Progenitor cell of endocrine pancreas (in vitro differentiated cells): ENCODE results near the gene DTNA. TPM values are rescaled to one million over a fixed set of nuclear protein-coding genes. Genes with fewer than 3 reads are reported as not detected.
A peak's percentile ranks its signal among the peaks of the same experiment; 100 is the strongest.
"Not testable (repeated sequence)": the region's sequence is repeated elsewhere in the genome, so short reads cannot be mapped to it uniquely, and the experiment has no call there.

Experiments used
- DNase-seq: peaks from one replicate; pipeline ENCODE4 v3.0.0; 2021; ENCODE audit warnings: low spot score; ENCODE audit not compliant: unreplicated experiment
- H3K27ac Mint-ChIP-seq: 2 replicates; pipeline ENCODE4 v1.8.0; 2021; ENCODE audit warnings: mild to moderate bottlenecking, moderate library complexity, mixed read lengths
- H3K27me3 Mint-ChIP-seq: 2 replicates; pipeline ENCODE4 v1.8.0; 2021; ENCODE audit warnings: mixed read lengths
- H3K36me3 Mint-ChIP-seq: 2 replicates; pipeline ENCODE4 v1.8.0; 2022; ENCODE audit warnings: mixed read lengths; ENCODE audit not compliant: insufficient read depth
- H3K4me1 Mint-ChIP-seq: 2 replicates; pipeline ENCODE4 v1.8.0; 2021; ENCODE audit warnings: low read depth, mixed read lengths
- H3K4me3 Mint-ChIP-seq: 2 replicates; pipeline ENCODE4 v1.8.0; 2021; ENCODE audit warnings: low read depth, mild to moderate bottlenecking, moderate library complexity, mixed read lengths
- H3K9me3 Mint-ChIP-seq: 2 replicates; pipeline ENCODE4 v1.8.0; 2021; ENCODE audit warnings: low read depth, mixed read lengths
- long read RNA-seq: library from polyadenylated mRNA; unstranded; transcript quantifications from one replicate; pipeline ENCODE4 v2.0.0, GENCODE V29; 2020
- total RNA-seq: library from RNA; stranded (reverse); gene quantifications from 2 replicates; pipeline ENCODE4 v1.2.1, GENCODE V29; 2021
- TF ChIP-seq, protein P1 (sequence below): fragments of 200-600 bp; sonication (generic); IDR thresholded peaks from one replicate; pipeline ENCODE4 v1.5.0; 2021; ENCODE audit warnings: antibody characterized with exemption, mild to moderate bottlenecking; ENCODE audit not compliant: unreplicated experiment

The DTNA gene
- 25.4 and 34.0 TPM in 2 replicates for total RNA-seq
- long read RNA-seq, partial matches to known transcripts: 12 of 31 reads
- long read RNA-seq, other reads (novel, unspliced or antisense): 18 of 31 reads

GRCh38 chr18:34709750-34710441 is at the start of gene DTNA:
Gene DTNA (plus strand): TSS chr18:34710298. CDS start chr18:34755977, 45,679 bp downstream.
- Mint-ChIP-seq H3K27ac (no peak within 1 kb of the TSS), H3K4me1 (peaks cover 10% of the 10 kb centered on the region), H3K4me3 (no peak within 1 kb of the TSS), H3K36me3 (no peaks in the 10 kb centered on the region), H3K27me3 (no peaks in the 10 kb centered on the region), H3K9me3 (no peaks in the 10 kb centered on the region)
- DNase-seq: no peak
- TF ChIP-seq, protein P1, sequence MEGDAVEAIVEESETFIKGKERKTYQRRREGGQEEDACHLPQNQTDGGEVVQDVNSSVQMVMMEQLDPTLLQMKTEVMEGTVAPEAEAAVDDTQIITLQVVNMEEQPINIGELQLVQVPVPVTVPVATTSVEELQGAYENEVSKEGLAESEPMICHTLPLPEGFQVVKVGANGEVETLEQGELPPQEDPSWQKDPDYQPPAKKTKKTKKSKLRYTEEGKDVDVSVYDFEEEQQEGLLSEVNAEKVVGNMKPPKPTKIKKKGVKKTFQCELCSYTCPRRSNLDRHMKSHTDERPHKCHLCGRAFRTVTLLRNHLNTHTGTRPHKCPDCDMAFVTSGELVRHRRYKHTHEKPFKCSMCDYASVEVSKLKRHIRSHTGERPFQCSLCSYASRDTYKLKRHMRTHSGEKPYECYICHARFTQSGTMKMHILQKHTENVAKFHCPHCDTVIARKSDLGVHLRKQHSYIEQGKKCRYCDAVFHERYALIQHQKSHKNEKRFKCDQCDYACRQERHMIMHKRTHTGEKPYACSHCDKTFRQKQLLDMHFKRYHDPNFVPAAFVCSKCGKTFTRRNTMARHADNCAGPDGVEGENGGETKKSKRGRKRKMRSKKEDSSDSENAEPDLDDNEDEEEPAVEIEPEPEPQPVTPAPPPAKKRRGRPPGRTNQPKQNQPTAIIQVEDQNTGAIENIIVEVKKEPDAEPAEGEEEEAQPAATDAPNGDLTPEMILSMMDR: no peak

DNA sequence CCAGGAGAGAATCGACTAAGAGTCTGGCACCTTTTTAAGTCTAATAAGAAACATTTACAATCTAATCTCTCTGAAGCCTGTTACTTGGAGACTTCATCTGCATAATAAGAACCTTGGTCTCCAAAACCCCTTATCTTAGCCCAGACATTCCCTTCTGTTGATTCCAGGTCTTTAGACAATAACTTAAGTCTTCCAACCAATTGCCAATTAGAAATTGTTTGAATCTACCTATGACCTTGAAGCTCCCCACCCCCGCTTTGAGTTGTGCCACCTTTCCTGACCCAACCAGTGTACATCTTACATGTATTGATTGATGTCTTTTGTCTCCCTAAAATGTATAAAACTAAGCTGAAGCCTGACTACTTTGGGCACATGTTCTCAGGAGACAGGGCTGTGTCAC is 49.5 kb upstream of the DTNA start:
- no peaks in the 10 kb centered on the region for H3K36me3 Mint-ChIP-seq
- no peak overlapping the region for H3K4me3 Mint-ChIP-seq
- H3K27me3 Mint-ChIP-seq: no peaks in the 10 kb centered on the region
- peak overlapping the region; percentile 89 for H3K27ac Mint-ChIP-seq
- TF ChIP-seq, protein P1: no peak
- DNase-seq: no peak
- H3K4me1 Mint-ChIP-seq: peaks cover 22% of the 10 kb centered on the region
- no peaks in the 10 kb centered on the region for H3K9me3 Mint-ChIP-seq

DNA sequence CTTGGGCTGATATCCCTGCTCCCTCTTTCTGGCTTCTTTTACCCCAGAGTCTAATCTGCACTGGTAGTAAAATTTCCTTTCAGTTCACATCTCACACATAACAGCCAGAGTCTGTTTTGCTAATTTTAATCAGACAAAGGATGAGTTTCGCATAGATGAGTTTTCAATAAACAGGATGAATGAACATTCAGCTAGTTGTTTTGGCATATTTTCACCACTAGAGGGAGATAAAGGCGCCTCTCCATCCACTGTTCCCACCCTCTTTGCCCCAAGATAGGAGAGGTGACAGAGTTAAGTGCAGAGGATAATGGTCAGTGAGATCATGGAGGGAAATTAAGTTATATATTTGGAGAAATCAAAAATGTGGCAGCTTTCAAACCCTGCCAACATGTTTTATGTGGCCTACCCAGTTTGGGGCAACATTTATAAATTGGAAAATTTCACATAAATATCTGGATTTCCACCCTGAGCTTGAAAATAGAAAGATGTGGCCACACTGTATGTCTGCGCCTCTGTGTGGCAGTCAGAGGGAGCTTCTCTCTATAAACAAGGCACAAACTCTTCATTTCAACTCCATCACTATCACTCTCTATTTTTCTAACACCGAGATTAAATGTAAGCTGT is 48.5 kb upstream of the DTNA start:
- Mint-ChIP-seq H3K27ac (no peak overlapping the region), H3K36me3 (no peaks in the 10 kb centered on the region), H3K27me3 (no peaks in the 10 kb centered on the region), H3K4me3 (no peak overlapping the region), H3K9me3 (no peaks in the 10 kb centered on the region), H3K4me1 (peaks cover 22% of the 10 kb centered on the region)
- TF ChIP-seq, protein P1: peak; percentile 73
- DNase-seq: no peak

DNA sequence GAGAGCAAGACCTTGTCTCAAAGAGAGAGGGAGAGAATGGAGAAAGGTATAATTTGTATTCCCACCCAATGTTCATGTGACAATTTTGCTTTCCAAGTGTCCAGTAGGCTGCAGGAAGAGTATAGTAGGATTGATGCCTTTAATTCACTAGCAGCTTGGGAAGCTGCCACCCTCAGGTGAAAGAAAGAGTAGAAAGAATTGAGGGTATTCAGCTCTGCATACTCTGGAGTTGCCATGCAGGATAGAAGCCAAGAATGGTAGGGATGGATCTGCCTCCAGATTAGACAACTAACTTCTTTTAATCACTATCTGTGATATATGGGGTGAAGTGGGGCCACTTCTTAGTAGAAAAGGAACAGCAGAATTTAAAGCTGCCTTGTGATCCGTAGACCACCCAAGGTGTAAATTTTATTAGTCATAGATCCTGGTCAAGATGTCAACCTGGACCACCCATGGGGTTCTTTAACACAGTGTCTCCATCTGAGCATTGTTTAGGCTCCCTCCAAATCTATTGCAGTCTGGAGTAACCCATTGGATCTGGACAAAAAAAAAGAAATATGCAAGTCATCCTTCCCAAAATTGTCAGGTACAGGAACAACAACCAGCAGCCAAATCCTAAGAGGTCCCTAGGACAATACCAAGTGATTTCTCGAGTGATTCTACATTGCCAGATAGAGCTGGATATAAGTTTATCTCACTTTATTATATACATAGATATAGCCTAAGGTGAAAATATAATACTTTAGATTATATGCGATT is 33.1 kb upstream of the DTNA start:
- Mint-ChIP-seq H3K27ac (no peak overlapping the region), H3K4me3 (no peak overlapping the region), H3K27me3 (no peaks in the 10 kb centered on the region), H3K36me3 (no peaks in the 10 kb centered on the region), H3K4me1 (no peaks in the 10 kb centered on the region), H3K9me3 (no peaks in the 10 kb centered on the region)
- DNase-seq: no peak
- TF ChIP-seq, protein P1: no peak

DNA sequence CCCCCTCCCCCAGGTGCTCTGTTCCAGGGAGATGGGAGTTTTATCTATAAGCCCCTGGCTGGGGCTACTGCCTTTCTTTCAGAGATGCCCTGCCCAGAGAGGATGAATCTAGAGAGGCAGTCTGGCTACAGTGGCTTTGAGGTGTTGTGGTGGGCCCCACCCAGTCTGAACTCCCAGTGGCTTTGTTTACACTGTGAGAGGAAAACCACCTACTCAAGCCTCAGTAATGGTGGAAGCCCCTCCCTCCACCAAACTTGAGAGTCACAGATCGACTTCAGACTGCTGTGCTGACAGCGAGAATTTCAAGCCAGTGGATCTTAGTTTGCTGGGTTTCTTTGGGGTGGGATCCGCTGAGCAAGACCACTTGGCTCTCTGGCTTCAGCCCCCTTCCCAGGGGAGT is 20.3 kb upstream of the DTNA start:
- not testable (repeated sequence) for H3K27ac Mint-ChIP-seq, DNase-seq, H3K27me3 Mint-ChIP-seq, H3K4me1 Mint-ChIP-seq, H3K9me3 Mint-ChIP-seq, H3K36me3 Mint-ChIP-seq, H3K4me3 Mint-ChIP-seq
